Glutamatergic neuron (in vitro differentiated cells): ENCODE data around the gene ANKRD30A. TPM values are rescaled to one million over a fixed set of nuclear protein-coding genes. Genes with fewer than 3 reads are reported as not detected.

Experiments used
- DNase-seq: peaks from one replicate; pipeline ENCODE4 v3.0.0; 2022
- H3K27ac Mint-ChIP-seq: one replicate; pipeline ENCODE4 v1.8.0; 2020; ENCODE audit warnings: mild to moderate bottlenecking, mixed read lengths, inconsistent platforms; ENCODE audit not compliant: unreplicated experiment
- H3K27me3 Mint-ChIP-seq: one replicate; pipeline ENCODE4 v1.8.0; 2020; ENCODE audit warnings: mild to moderate bottlenecking, moderate library complexity, mixed read lengths, inconsistent platforms; ENCODE audit not compliant: unreplicated experiment
- H3K36me3 Mint-ChIP-seq: one replicate; pipeline ENCODE4 v1.8.0; 2020; ENCODE audit warnings: mild to moderate bottlenecking, mixed read lengths, inconsistent platforms; ENCODE audit not compliant: unreplicated experiment
- H3K4me1 Mint-ChIP-seq: one replicate; pipeline ENCODE4 v1.8.0; 2020; ENCODE audit warnings: mild to moderate bottlenecking, low read depth, mixed read lengths, inconsistent platforms; ENCODE audit not compliant: unreplicated experiment
- H3K4me3 Mint-ChIP-seq: one replicate; pipeline ENCODE4 v1.8.0; 2020; ENCODE audit warnings: mild to moderate bottlenecking, mixed read lengths, inconsistent platforms; ENCODE audit not compliant: unreplicated experiment
- H3K9me3 Mint-ChIP-seq: one replicate; pipeline ENCODE4 v1.8.0; 2020; ENCODE audit warnings: mild to moderate bottlenecking, moderate library complexity, mixed read lengths, inconsistent platforms; ENCODE audit not compliant: unreplicated experiment
- total RNA-seq: library from RNA; stranded (reverse); fragmentation: NEBNext Ultra II Directional; extraction: Animal tissue kit (Norgen Biotek cat#: 25700); gene quantifications from one replicate; pipeline ENCODE4 v1.2.1, GENCODE V29; 2021; ENCODE audit not compliant: unreplicated experiment
- TF ChIP-seq, protein P1 (sequence below): fragments of 200-600 bp; sonication (generic); IDR thresholded peaks from one replicate; pipeline ENCODE4 v1.5.0; 2021; ENCODE audit not compliant: partially characterized antibody, unreplicated experiment

The ANKRD30A gene
- total RNA-seq, 1 donor from 2014 or later: not detected

DNA sequence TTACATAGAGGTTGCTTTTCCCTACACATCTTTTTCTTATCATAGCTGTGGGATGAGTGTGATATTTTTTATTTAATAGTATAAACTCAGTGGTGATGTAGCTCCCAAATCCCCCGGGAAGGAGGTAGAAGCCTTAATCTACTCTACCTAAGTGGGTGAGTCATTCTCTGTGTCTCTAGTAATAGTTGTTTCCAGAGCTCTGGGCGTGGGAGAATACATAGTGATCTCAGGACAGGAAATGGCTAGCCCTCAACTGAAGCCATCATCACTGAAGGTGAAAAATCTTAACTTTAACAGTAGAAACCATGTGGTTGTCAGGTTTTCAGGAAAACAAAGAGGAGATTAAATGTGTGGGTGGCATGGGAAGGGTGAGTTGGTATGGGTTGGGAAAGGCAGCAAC, 278.4 kb downstream of the ANKRD30A start:
- Mint-ChIP-seq H3K4me3 (no peak overlapping the region), H3K4me1 (no peaks in the 10 kb centered on the region), H3K9me3 (peaks cover 5% of the 10 kb centered on the region), H3K36me3 (peaks cover 4% of the 10 kb centered on the region), H3K27me3 (no peaks in the 10 kb centered on the region), H3K27ac (no peak overlapping the region)
- TF ChIP-seq, protein P1, sequence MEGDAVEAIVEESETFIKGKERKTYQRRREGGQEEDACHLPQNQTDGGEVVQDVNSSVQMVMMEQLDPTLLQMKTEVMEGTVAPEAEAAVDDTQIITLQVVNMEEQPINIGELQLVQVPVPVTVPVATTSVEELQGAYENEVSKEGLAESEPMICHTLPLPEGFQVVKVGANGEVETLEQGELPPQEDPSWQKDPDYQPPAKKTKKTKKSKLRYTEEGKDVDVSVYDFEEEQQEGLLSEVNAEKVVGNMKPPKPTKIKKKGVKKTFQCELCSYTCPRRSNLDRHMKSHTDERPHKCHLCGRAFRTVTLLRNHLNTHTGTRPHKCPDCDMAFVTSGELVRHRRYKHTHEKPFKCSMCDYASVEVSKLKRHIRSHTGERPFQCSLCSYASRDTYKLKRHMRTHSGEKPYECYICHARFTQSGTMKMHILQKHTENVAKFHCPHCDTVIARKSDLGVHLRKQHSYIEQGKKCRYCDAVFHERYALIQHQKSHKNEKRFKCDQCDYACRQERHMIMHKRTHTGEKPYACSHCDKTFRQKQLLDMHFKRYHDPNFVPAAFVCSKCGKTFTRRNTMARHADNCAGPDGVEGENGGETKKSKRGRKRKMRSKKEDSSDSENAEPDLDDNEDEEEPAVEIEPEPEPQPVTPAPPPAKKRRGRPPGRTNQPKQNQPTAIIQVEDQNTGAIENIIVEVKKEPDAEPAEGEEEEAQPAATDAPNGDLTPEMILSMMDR: no peak
- DNase-seq: no peak
